ENCODE data around the gene JMY. TPM values are rescaled to one million over a fixed set of nuclear protein-coding genes. Genes with fewer than 3 reads are reported as not detected.
A peak's percentile ranks its signal among the peaks of the same experiment; 100 is the strongest.

The JMY gene
- 3.2 and 4.9 TPM in 2 replicates for total RNA-seq (2014; rRNA removed; shearing (Covaris generic))

GRCh38 chr5:79235634-79236361 is at the start of gene JMY:
TSS of gene JMY (plus strand) at chr5:79236131. CDS start at chr5:79236651, 520 bp downstream.
- DNase-seq (ENCODE audit: low read depth), result peak; percentile 79

- DNase-seq (ENCODE audit: low read depth), result no peak
Measured at GRCh38 chr5:79186455-79186854, 49.5 kb upstream of the JMY start.

GRCh38 chr5:79189439-79190234 is 46.3 kb upstream of the JMY start:
- no peak for DNase-seq (ENCODE audit: low read depth)

GRCh38 chr5:79190235-79190529 is 45.7 kb upstream of the JMY start:
- no peak for DNase-seq (ENCODE audit: low read depth)

- DNase-seq (ENCODE audit: low read depth), result no peak
Measured at GRCh38 chr5:79191457-79191856, 44.5 kb upstream of the JMY start.

GRCh38 chr5:79193643-79194042 is 42.3 kb upstream of the JMY start:
- peak; percentile 77 for DNase-seq (ENCODE audit: low read depth)

GRCh38 chr5:79200573-79201183 is 35.3 kb upstream of the JMY start:
- DNase-seq (ENCODE audit: low read depth), result peak; percentile 16

- peak; percentile 53 for DNase-seq (ENCODE audit: low read depth)
Measured at GRCh38 chr5:79201206-79201605, 34.7 kb upstream of the JMY start.

GRCh38 chr5:79202076-79202475 is 33.9 kb upstream of the JMY start:
- peak; percentile 88 for DNase-seq (ENCODE audit: low read depth)

- peak; percentile 4 for DNase-seq (ENCODE audit: low read depth)
Measured at GRCh38 chr5:79205965-79206364, 30.0 kb upstream of the JMY start.

GRCh38 chr5:79206541-79206940 is 29.4 kb upstream of the JMY start:
- no peak for DNase-seq (ENCODE audit: low read depth)

- peak; percentile 7 for DNase-seq (ENCODE audit: low read depth)
Measured at GRCh38 chr5:79209505-79209904, 26.4 kb upstream of the JMY start.

GRCh38 chr5:79224286-79224984 is 11.5 kb upstream of the JMY start:
- no peak for DNase-seq (ENCODE audit: low read depth)

- no peak for DNase-seq (ENCODE audit: low read depth)
Measured at GRCh38 chr5:79225026-79225425, 10.9 kb upstream of the JMY start.

GRCh38 chr5:79225441-79225840 is 10.5 kb upstream of the JMY start:
- no peak for DNase-seq (ENCODE audit: low read depth)

- DNase-seq (ENCODE audit: low read depth), result no peak
Measured at GRCh38 chr5:79227484-79228025, 8.4 kb upstream of the JMY start.

- peak; percentile 69 for DNase-seq (ENCODE audit: low read depth)
Measured at GRCh38 chr5:79229357-79230174, 6.4 kb upstream of the JMY start.

- peak; percentile 26 for DNase-seq (ENCODE audit: low read depth)
Measured at GRCh38 chr5:79235261-79235633, 684 bp upstream of the JMY start.

- DNase-seq (ENCODE audit: low read depth), result peak; percentile 47
Measured at GRCh38 chr5:79236362-79236969, 535 bp downstream of the JMY start.

- DNase-seq (ENCODE audit: low read depth), result peak; percentile 67
Measured at GRCh38 chr5:79236970-79237739, 1.2 kb downstream of the JMY start.

All from M059J (cell line).